Keratinocyte (primary cell): ENCODE measurements around the gene TLE7. TPM values are rescaled to one million over a fixed set of nuclear protein-coding genes. Genes with fewer than 3 reads are reported as not detected.

Experiments
- DNase-seq: peaks from one replicate; pipeline ENCODE4 v3.0.0-alpha.2; 2011; ENCODE audit warnings: low read depth, missing footprints, low spot score
- FAIRE-seq: peaks from 2 replicates; lab custom pipeline; 2011; peaks lifted over from hg19 to GRCh38; lab: Jason Lieb, UNC
- H2AFZ ChIP-seq: 2 replicates; pipeline ENCODE4 v1.6.0; 2012; ENCODE audit warnings: low read length, control low read depth, inconsistent platforms; ENCODE audit not compliant: control insufficient read depth
- H3K27ac ChIP-seq: 2 replicates; pipeline ENCODE4 v1.5.1; 2011; ENCODE audit warnings: low read length; ENCODE audit not compliant: control insufficient read depth, insufficient read depth
- H3K27me3 ChIP-seq: 3 replicates; pipeline ENCODE4 v1.6.0; 2011; ENCODE audit warnings: low read length; ENCODE audit not compliant: control insufficient read depth, insufficient read depth; ENCODE audit errors: extremely low read depth
- H3K36me3 ChIP-seq, 2 experiments: 2 replicates in 1 of 2; 3 replicates in 1 of 2; pipeline ENCODE4 v1.5.1; 2011; ENCODE audit warnings: low read length in 2 of 2, mild to moderate bottlenecking in 1 of 2; ENCODE audit not compliant: control insufficient read depth in 2 of 2, insufficient read depth in 2 of 2; ENCODE audit errors: extremely low read depth in 1 of 2
- H3K4me1 ChIP-seq: 3 replicates; pipeline ENCODE4 v1.5.1; 2011; ENCODE audit warnings: low read length; ENCODE audit not compliant: control insufficient read depth, insufficient read depth; ENCODE audit errors: extremely low read depth
- H3K4me2 ChIP-seq: 3 replicates; pipeline ENCODE4 v1.6.0; 2011; ENCODE audit warnings: low read depth, low read length; ENCODE audit not compliant: control insufficient read depth, insufficient read depth; ENCODE audit errors: extremely low read depth
- H3K4me3 ChIP-seq, 3 experiments: fragments of 200-600 bp in 1 of 3; sonication (generic) in 1 of 3; 2 replicates in 2 of 3; 3 replicates in 1 of 3; pipeline ENCODE4 v1.5.1; 2011 to 2016; ENCODE audit warnings: low read length in 3 of 3, mild to moderate bottlenecking in 3 of 3, control low read depth in 2 of 3, inconsistent platforms in 1 of 3, low read depth in 1 of 3, mixed read lengths in 1 of 3, mixed run types in 1 of 3, moderate library complexity in 1 of 3; ENCODE audit not compliant: control insufficient read depth in 2 of 3, insufficient read depth in 2 of 3; ENCODE audit errors: extremely low read depth in 1 of 3
- H3K79me2 ChIP-seq: 2 replicates; pipeline ENCODE4 v1.6.0; 2012; ENCODE audit warnings: low read length; ENCODE audit not compliant: control insufficient read depth, insufficient read depth
- H3K9ac ChIP-seq: 3 replicates; pipeline ENCODE4 v1.6.0; 2011; ENCODE audit warnings: low read length; ENCODE audit not compliant: control insufficient read depth, insufficient read depth; ENCODE audit errors: extremely low read depth
- H3K9me1 ChIP-seq: 3 replicates; pipeline ENCODE4 v1.6.0; 2011; ENCODE audit warnings: low read length; ENCODE audit not compliant: control insufficient read depth, insufficient read depth; ENCODE audit errors: extremely low read depth
- H3K9me3 ChIP-seq: 2 replicates; pipeline ENCODE4 v1.5.1; 2012; ENCODE audit warnings: low read depth, low read length; ENCODE audit not compliant: control insufficient read depth
- H4K20me1 ChIP-seq: 3 replicates; pipeline ENCODE4 v1.6.0; 2011; ENCODE audit warnings: low read length; ENCODE audit not compliant: control insufficient read depth, insufficient read depth; ENCODE audit errors: extremely low read depth
- CTCF ChIP-seq, 3 experiments: IDR thresholded peaks in 1 of 3; conservative IDR thresholded peaks in 1 of 3; optimal IDR thresholded peaks in 1 of 3; 2 replicates in 2 of 3; 3 replicates in 1 of 3; pipeline versions ENCODE3 to v1.5.1; 2011; ENCODE audit warnings: low read length in 3 of 3, mild to moderate bottlenecking in 3 of 3, moderate library complexity in 2 of 3, control low read depth in 1 of 3, inconsistent platforms in 1 of 3; ENCODE audit not compliant: insufficient read depth in 2 of 3; ENCODE audit errors: extremely low read depth in 1 of 3
- EZH2 ChIP-seq: IDR thresholded peaks from one replicate; pipeline ENCODE4 v1.6.1; 2012; ENCODE audit warnings: inconsistent platforms, mild to moderate bottlenecking, low read length, moderate library complexity
- dilution Hi-C: fragments of 300-500 bp; cut with MboI; formaldehyde crosslinking; loops from one replicate; pipeline ENCODE4 v1.7.0; 2020; ENCODE audit warnings: low sequenced_read_pairs; ENCODE audit not compliant: extremely low pct_ligation_motif_present
- polyA plus RNA-seq, 5 experiments: library from polyadenylated mRNA; depleted of rRNA in 3 of 5; stranded (reverse) in 3 of 5; stranded (forward) in 1 of 5; unstranded in 1 of 5; fragments of >200 nt; gene quantifications; 1 replicate in 1 of 5; 2 replicates in 3 of 5; 3 replicates in 1 of 5; pipeline versions ENCODE4 v1.2.1 to v1.2.3, GENCODE V29; 2011 to 2012; ENCODE audit warnings: missing spikeins in 2 of 5, low read depth in 1 of 5, low replicate concordance in 1 of 5

The TLE7 gene
- polyA plus RNA-seq, 1 donor (not counting 4 experiments of a cell fraction or from before 2014, with no cell fraction given): not detected

GRCh38 chr16:71406316-71406715 is 35.5 kb downstream of the TLE7 start:
- FAIRE-seq: no peak
- no peak for TF ChIP-seq CTCF (optimal IDR thresholded peaks at IDR 0.05 in 1 of 3, IDR thresholded peaks at IDR 0.05 in 1 of 3, conservative IDR thresholded peaks at IDR 0.05 in 1 of 3; ENCODE audit: extremely low read depth in 1 of 3, insufficient read depth in 2 of 3, low read length in 3 of 3)
- TF ChIP-seq EZH2: no peak
- Histone ChIP-seq H3K4me3 (no peak overlapping the region), H3K27me3 (peaks cover 9% of the 10 kb centered on the region), H3K4me1 (no peaks in the 10 kb centered on the region), H3K79me2 (no peaks in the 10 kb centered on the region), H4K20me1 (no peaks in the 10 kb centered on the region), H3K4me2 (no peak overlapping the region), H3K9me1 (no peaks in the 10 kb centered on the region), H3K27ac (no peak overlapping the region), H2AFZ (no peak overlapping the region), H3K9me3 (no peaks in the 10 kb centered on the region), H3K9ac (no peak overlapping the region), H3K36me3 (no peaks in the 10 kb centered on the region)
- dilution Hi-C loops: no loop called here
- DNase-seq: no peak

- Histone ChIP-seq H4K20me1 (no peaks in the 10 kb centered on the region), H3K4me2 (no peak overlapping the region), H3K79me2 (no peaks in the 10 kb centered on the region), H3K4me1 (no peaks in the 10 kb centered on the region), H3K36me3 (no peaks in the 10 kb centered on the region), H3K27ac (no peak overlapping the region), H3K27me3 (no peaks in the 10 kb centered on the region), H2AFZ (no peak overlapping the region), H3K9me1 (no peaks in the 10 kb centered on the region), H3K9me3 (no peaks in the 10 kb centered on the region), H3K4me3 (no peak overlapping the region), H3K9ac (no peak overlapping the region)
- no peak for DNase-seq
- dilution Hi-C loops: no loop called here
- FAIRE-seq: no peak
- no peak for TF ChIP-seq CTCF (optimal IDR thresholded peaks at IDR 0.05 in 1 of 3, IDR thresholded peaks at IDR 0.05 in 1 of 3, conservative IDR thresholded peaks at IDR 0.05 in 1 of 3; ENCODE audit: extremely low read depth in 1 of 3, insufficient read depth in 2 of 3, low read length in 3 of 3)
- TF ChIP-seq EZH2: no peak
These were observed 37.5 kb downstream of the TLE7 start for GRCh38 chr16:71404364-71404763.
